ENCODE results near the gene GALNT3. TPM values are rescaled to one million over a fixed set of nuclear protein-coding genes. Genes with fewer than 3 reads are reported as not detected.

Gene GALNT3
- total RNA-seq, 1 experiment from 2014 or later = 79.8 TPM

GRCh38 chr2:165804719-165805118 is 10.7 kb upstream of the GALNT3 start:
- H3K27ac Mint-ChIP-seq (ENCODE audit: unreplicated experiment) = peak overlapping the region; percentile 39
- BruUV-seq (replicated peaks) = no TSS peak
- CTCF ChIA-PET = no interaction called here
- no peak for TF ChIP-seq CTCF (IDR thresholded peaks at IDR 0.05; ENCODE audit: unreplicated experiment)
- peak; percentile 26 for DNase-seq
- peaks cover 5% of the 10 kb centered on the region for H3K36me3 Mint-ChIP-seq (ENCODE audit: insufficient read depth, unreplicated experiment)
- peaks cover 16% of the 10 kb centered on the region for H3K4me1 Mint-ChIP-seq (ENCODE audit: low read depth, unreplicated experiment)
- intact Hi-C loops (cut with micrococcal nuclease; ENCODE audit: unreplicated experiment) = loop anchor here (1.0 kb wide), 1 partner anchor 9 kb away; no protein-coding TSS in a partner anchor
- no peaks in the 10 kb centered on the region for H3K9me3 Mint-ChIP-seq (ENCODE audit: low read depth, unreplicated experiment)
- no peaks in the 10 kb centered on the region for H3K27me3 Mint-ChIP-seq (ENCODE audit: unreplicated experiment)
- H3K4me3 Mint-ChIP-seq (ENCODE audit: low read depth, unreplicated experiment) = no peak overlapping the region

GRCh38 chr2:165803123-165803760 is 9.2 kb upstream of the GALNT3 start:
- Mint-ChIP-seq H3K36me3 (ENCODE audit: insufficient read depth, unreplicated experiment) (peaks cover 5% of the 10 kb centered on the region), H3K9me3 (ENCODE audit: low read depth, unreplicated experiment) (no peaks in the 10 kb centered on the region), H3K4me3 (ENCODE audit: low read depth, unreplicated experiment) (no peak overlapping the region), H3K27ac (ENCODE audit: unreplicated experiment) (no peak overlapping the region), H3K4me1 (ENCODE audit: low read depth, unreplicated experiment) (peaks cover 16% of the 10 kb centered on the region), H3K27me3 (ENCODE audit: unreplicated experiment) (no peaks in the 10 kb centered on the region)
- no peak for TF ChIP-seq CTCF (IDR thresholded peaks at IDR 0.05; ENCODE audit: unreplicated experiment)
- CTCF ChIA-PET = interaction anchor here (1.3 kb wide), 1 partner anchor 9 kb away, joined by 8 read pairs; the partner anchor contains the start of gene GALNT3
- no peak for DNase-seq
- intact Hi-C loops (cut with micrococcal nuclease; ENCODE audit: unreplicated experiment) = no loop called here
- BruUV-seq (replicated peaks) = no TSS peak

GRCh38 chr2:165801176-165801575 is 7.1 kb upstream of the GALNT3 start:
- TF ChIP-seq CTCF (IDR thresholded peaks at IDR 0.05; ENCODE audit: unreplicated experiment) = no peak
- no peaks in the 10 kb centered on the region for H3K27me3 Mint-ChIP-seq (ENCODE audit: unreplicated experiment)
- no peak overlapping the region for H3K4me3 Mint-ChIP-seq (ENCODE audit: low read depth, unreplicated experiment)
- no peak overlapping the region for H3K27ac Mint-ChIP-seq (ENCODE audit: unreplicated experiment)
- intact Hi-C loops (cut with micrococcal nuclease; ENCODE audit: unreplicated experiment) = no loop called here
- no TSS peak for BruUV-seq (replicated peaks)
- CTCF ChIA-PET = no interaction called here
- no peaks in the 10 kb centered on the region for H3K9me3 Mint-ChIP-seq (ENCODE audit: low read depth, unreplicated experiment)
- peaks cover 5% of the 10 kb centered on the region for H3K36me3 Mint-ChIP-seq (ENCODE audit: insufficient read depth, unreplicated experiment)
- no peak for DNase-seq
- H3K4me1 Mint-ChIP-seq (ENCODE audit: low read depth, unreplicated experiment) = peaks cover 18% of the 10 kb centered on the region

- intact Hi-C loops (cut with micrococcal nuclease; ENCODE audit: unreplicated experiment) = loop anchor here (10.0 kb wide), 1 partner anchor 438 kb away; no protein-coding TSS in a partner anchor
- peaks cover 32% of the 10 kb centered on the region for H3K36me3 Mint-ChIP-seq (ENCODE audit: insufficient read depth, unreplicated experiment)
- H3K27me3 Mint-ChIP-seq (ENCODE audit: unreplicated experiment) = no peaks in the 10 kb centered on the region
- no peak overlapping the region for H3K27ac Mint-ChIP-seq (ENCODE audit: unreplicated experiment)
- no peak overlapping the region for H3K4me3 Mint-ChIP-seq (ENCODE audit: low read depth, unreplicated experiment)
- BruUV-seq (replicated peaks) = no TSS peak
- no peak for TF ChIP-seq CTCF (IDR thresholded peaks at IDR 0.05; ENCODE audit: unreplicated experiment)
- DNase-seq = no peak
- CTCF ChIA-PET = no interaction called here
- H3K4me1 Mint-ChIP-seq (ENCODE audit: low read depth, unreplicated experiment) = peaks cover 17% of the 10 kb centered on the region
- no peaks in the 10 kb centered on the region for H3K9me3 Mint-ChIP-seq (ENCODE audit: low read depth, unreplicated experiment)
Measured at GRCh38 chr2:165796819-165797530, 2.9 kb upstream of the GALNT3 start.

All from Calu3 (cell line).